ENCODE results near the gene RABGEF1.

DNA sequence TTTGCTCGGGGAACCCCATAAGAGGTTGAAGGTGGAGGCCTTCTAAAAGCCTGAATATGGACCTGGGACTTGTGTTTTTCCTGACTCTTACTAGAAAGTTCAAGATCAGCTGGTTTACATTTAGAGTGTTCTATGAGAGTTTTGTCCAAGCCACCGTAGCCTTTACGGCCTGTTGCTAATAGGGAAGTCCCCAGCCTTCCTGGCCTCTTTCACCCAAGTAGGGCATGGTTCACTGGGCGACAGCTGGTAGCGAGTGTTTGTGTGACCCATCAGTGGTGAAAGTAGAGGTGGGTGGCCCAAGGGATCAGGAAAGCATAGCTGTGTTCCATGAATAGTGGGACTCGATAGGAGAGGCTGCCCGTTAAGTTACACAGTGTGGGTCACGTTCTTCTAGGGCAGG lies 60.1 kb downstream of the RABGEF1 start:
- TF ChIP-seq FOXM1 (IDR thresholded peaks at IDR 0.05; ENCODE audit: borderline replicate concordance): no peak
- TF ChIP-seq FOXK2 (IDR thresholded peaks at IDR 0.05): no peak
- no peak for TF ChIP-seq SUZ12 (IDR thresholded peaks at IDR 0.05)
- no peak for TF ChIP-seq FOXA1 (IDR thresholded peaks at IDR 0.05)
- no peak for TF ChIP-seq SP1 (IDR thresholded peaks at IDR 0.05)
- TF ChIP-seq L3MBTL2 (conservative IDR thresholded peaks at IDR 0.05): no peak
- no peak for TF ChIP-seq HDGF (IDR thresholded peaks at IDR 0.05; ENCODE audit: borderline replicate concordance)
- no peak for TF ChIP-seq BHLHE40 (IDR thresholded peaks at IDR 0.05; ENCODE audit: borderline replicate concordance)

All from HEK293T (cell line).